Mucosa of rectum (tissue), 2 donors: ENCODE data around the gene ZNF467.
A peak's percentile ranks its signal among the peaks of the same experiment; 100 is the strongest.

Experiments
- H3K27ac ChIP-seq, 2 donors: one replicate each; pipeline ENCODE4 v1.7.0; 2013; ENCODE audit warnings: inconsistent platforms in 2 of 2, low read depth in 2 of 2, low read length in 2 of 2
- H3K27me3 ChIP-seq, 2 donors: one replicate each; pipeline ENCODE4 v1.7.0; 2013; ENCODE audit warnings: low read length in 2 of 2; ENCODE audit not compliant: control insufficient read depth in 2 of 2, insufficient read depth in 2 of 2
- H3K36me3 ChIP-seq, 2 donors: one replicate each; pipeline ENCODE4 v1.7.0; 2013; ENCODE audit warnings: low read length in 2 of 2; ENCODE audit not compliant: control insufficient read depth in 2 of 2, insufficient read depth in 2 of 2
- H3K4me1 ChIP-seq, 2 donors: one replicate each; pipeline ENCODE4 v1.7.0; 2013; ENCODE audit warnings: low read length in 2 of 2, mild to moderate bottlenecking in 1 of 2; ENCODE audit not compliant: control insufficient read depth in 2 of 2, insufficient read depth in 2 of 2
- H3K4me3 ChIP-seq, 2 donors: one replicate each; pipeline ENCODE4 v1.7.0; 2013; ENCODE audit warnings: low read length in 2 of 2
- H3K9ac ChIP-seq, 2 donors: one replicate each; pipeline ENCODE4 v1.7.0; 2013; ENCODE audit warnings: low read length in 2 of 2, low read depth in 1 of 2, mild to moderate bottlenecking in 1 of 2
- H3K9me3 ChIP-seq, 2 donors: one replicate each; pipeline ENCODE4 v1.7.0; 2013; ENCODE audit warnings: low read length in 2 of 2; ENCODE audit not compliant: control insufficient read depth in 2 of 2
- donor health status: healthy.
- donor health status: Normal muscosa, but diverticular disease.

ZNF467 gene

DNA sequence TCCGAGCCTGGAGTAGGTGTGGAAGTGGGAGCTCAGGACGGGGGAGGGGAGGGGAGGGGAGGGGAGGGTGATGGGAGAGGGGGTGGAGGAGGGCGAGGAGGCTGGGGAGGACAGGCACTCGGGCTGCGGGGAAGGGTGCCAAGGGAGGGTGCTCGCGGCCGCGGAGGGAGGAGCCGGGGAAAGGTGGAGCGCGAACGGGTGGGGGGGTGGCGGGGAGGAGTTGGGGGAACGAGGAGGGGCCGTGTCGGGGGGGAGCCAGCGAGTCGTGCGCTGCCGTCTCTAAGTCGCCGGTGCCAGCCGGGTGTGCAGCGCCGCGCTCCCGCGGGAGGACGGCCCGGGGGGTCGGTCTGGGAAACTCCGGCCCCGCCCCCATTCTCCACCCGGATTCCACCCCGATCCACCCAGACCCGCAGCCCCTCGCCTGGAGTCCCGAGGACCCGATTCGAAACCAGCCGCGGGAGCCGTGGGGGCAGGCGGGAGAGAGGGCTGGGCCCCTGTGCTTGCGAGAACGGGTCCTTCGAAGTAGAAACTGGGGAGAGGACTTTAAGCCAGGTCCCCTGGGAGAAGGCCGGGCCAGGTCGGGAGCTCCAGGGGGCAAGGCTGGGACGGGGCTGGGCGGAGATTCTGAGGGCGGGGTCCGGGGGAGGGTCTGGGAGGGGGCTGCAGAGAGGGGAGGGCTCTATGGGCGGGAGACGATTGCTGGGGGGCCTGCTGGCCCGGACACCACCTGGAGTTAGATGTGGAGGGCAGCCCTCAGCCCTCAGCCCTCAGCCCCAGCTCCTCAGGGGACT is at the start of gene ZNF467:
ZNF467 (minus strand) TSS at position 143 of the 791 bp plus-strand sequence. CDS start 2,556 bp downstream, outside the sequence.
- no peaks in the 10 kb centered on the region for H3K9me3 ChIP-seq
- H3K4me1 ChIP-seq: peaks cover 0 to 5% of the 10 kb centered on the region in 2 donors
- H3K4me3 ChIP-seq: peak within 1 kb of the TSS; percentile 57 to 62
- H3K9ac ChIP-seq: peak within 1 kb of the TSS in 1 of 2 donors; percentile 33
- H3K27me3 ChIP-seq: peaks cover 0 to 5% of the 10 kb centered on the region in 2 donors
- H3K36me3 ChIP-seq: no peaks in the 10 kb centered on the region
- H3K27ac ChIP-seq: peak within 1 kb of the TSS; percentile 37 to 56

DNA sequence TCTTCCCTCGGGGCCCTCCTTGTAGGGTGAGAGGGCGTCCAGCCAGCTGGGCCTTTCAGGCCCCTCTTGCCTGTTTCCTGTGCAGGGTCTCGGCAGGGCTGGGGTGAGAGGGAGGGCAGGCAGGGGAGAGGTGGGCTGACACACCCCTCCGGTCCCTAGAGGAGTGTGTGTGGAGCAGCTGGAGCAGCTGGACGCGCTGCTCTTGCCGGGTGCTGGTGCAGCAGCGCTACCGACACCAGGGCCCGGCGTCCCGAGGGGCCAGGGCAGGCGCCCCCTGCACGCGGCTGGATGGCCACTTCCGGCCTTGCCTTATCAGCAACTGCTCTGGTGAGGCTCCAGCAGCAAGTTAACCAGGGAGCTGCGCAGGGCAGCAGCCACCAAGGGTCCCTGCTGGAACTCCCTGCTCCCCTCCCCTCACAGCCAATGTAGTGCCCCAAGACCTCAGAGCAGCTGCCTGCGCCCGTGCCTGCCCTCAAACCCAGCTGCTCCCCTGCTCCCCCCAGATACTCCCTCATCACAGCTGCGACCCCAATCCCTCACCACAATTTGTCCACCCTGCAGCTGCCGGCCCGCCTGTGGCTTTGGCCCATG is 49.1 kb upstream of the ZNF467 start:
- no peaks in the 10 kb centered on the region for H3K36me3 ChIP-seq
- peaks cover 7 to 10% of the 10 kb centered on the region in 2 donors for H3K4me1 ChIP-seq
- H3K9ac ChIP-seq: no peak overlapping the region
- H3K27ac ChIP-seq: no peak overlapping the region
- H3K9me3 ChIP-seq: no peaks in the 10 kb centered on the region
- peaks cover 0 to 2% of the 10 kb centered on the region in 2 donors for H3K27me3 ChIP-seq
- H3K4me3 ChIP-seq: no peak overlapping the region

DNA sequence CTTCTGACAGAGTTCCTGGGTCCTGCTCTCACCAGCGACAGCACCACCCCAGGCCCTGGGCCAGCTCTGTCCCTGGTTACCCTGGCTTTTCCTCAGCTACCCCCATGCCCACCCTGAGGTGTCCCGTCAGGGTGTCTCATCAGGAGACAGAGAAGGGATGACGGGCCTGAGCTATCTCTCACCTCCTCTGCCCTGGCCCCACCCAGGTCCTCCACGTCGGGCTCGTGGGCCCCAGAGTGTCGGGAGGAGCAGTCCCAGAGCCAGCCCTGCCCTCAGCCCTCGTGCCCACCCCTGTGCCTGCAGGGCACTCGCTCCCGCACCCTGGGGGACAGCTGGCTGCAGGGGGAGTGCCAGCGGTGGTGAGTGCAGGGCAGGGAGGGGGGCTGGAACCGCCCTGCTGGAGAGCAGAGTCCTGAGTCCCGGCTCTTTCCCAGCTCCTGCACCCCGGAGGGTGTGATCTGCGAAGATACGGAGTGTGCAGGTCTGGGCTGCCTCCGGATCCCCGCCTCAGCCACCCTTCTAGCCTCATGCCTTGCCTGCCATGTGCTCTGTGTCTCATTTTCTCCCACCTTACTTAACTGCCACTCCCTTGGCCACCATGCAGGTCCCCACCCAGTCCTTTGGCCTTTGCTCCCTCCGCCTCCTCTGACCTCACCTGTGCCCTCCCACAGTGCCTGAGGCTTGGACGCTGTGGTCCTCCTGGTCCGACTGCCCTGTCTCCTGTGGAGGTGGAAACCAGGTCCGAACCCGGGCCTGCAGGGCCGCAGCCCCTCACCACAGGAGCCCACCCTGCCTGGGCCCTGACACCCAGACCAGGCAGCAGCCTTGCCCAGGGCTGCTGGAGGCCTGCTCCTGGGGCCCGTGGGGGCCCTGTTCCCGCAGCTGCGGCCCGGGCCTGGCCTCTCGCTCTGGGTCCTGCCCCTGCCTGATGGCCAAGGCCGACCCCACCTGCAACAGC is 48.1 kb upstream of the ZNF467 start:
- Histone ChIP-seq H3K9me3 (no peaks in the 10 kb centered on the region), H3K9ac (no peak overlapping the region), H3K27ac (no peak overlapping the region), H3K4me1 (peaks cover 7 to 10% of the 10 kb centered on the region in 2 donors), H3K36me3 (no peaks in the 10 kb centered on the region), H3K27me3 (peaks cover 0 to 2% of the 10 kb centered on the region in 2 donors), H3K4me3 (no peak overlapping the region)

GRCh38 chr7:149820622-149821190 is 47.3 kb upstream of the ZNF467 start:
- Histone ChIP-seq H3K4me1 (peaks cover 7 to 10% of the 10 kb centered on the region in 2 donors), H3K27me3 (peaks cover 0 to 2% of the 10 kb centered on the region in 2 donors), H3K4me3 (no peak overlapping the region), H3K9me3 (no peaks in the 10 kb centered on the region), H3K9ac (no peak overlapping the region), H3K27ac (no peak overlapping the region), H3K36me3 (no peaks in the 10 kb centered on the region)

DNA sequence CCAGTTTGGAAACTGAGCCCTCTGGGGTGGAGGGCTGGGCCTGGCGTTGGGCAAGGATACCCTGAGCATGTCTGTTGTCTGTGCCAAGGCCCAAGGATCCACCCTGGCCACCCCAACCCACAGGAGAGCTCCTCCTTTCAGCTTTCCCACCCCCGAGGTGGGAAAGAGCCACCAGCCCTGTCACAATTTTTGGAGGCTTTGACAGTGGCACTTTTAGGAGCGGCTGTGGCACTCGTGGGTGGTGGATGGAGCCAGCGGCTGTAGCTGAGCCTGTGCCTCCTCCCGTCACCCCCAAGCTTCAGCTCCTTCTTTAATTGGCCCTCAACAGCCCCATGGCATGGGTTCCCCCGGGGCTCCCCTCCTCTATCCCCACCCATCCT is 46.6 kb upstream of the ZNF467 start:
- no peak overlapping the region for H3K4me3 ChIP-seq
- H3K27me3 ChIP-seq: peaks cover 0 to 2% of the 10 kb centered on the region in 2 donors
- no peak overlapping the region for H3K27ac ChIP-seq
- H3K36me3 ChIP-seq: no peaks in the 10 kb centered on the region
- H3K4me1 ChIP-seq: peaks cover 7 to 10% of the 10 kb centered on the region in 2 donors
- H3K9me3 ChIP-seq: no peaks in the 10 kb centered on the region
- H3K9ac ChIP-seq: no peak overlapping the region

- no peak overlapping the region for H3K27ac ChIP-seq
- H3K27me3 ChIP-seq: peaks cover 0 to 2% of the 10 kb centered on the region in 2 donors
- H3K4me3 ChIP-seq: no peak overlapping the region
- H3K4me1 ChIP-seq: peaks cover 7 to 10% of the 10 kb centered on the region in 2 donors
- no peaks in the 10 kb centered on the region for H3K36me3 ChIP-seq
- H3K9me3 ChIP-seq: no peaks in the 10 kb centered on the region
- no peak overlapping the region for H3K9ac ChIP-seq
These were observed 46.0 kb upstream of the ZNF467 start for GRCh38 chr7:149819141-149819960.

DNA sequence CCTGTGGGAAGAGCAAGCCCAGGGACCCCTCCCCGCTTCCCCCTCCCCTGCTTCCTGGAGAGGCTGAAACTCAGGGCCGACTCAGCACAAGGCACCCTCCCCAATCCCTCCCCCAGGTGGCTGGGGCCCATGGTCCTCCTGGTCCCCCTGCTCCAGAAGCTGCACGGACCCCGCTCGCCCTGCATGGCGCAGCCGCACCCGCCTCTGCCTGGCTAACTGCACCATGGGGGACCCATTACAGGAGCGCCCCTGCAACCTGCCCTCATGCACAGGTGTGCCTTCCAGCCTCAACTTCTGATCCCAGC is 45.1 kb upstream of the ZNF467 start:
- peaks cover 7 to 10% of the 10 kb centered on the region in 2 donors for H3K4me1 ChIP-seq
- H3K27ac ChIP-seq: no peak overlapping the region
- H3K36me3 ChIP-seq: no peaks in the 10 kb centered on the region
- no peak overlapping the region for H3K4me3 ChIP-seq
- H3K9me3 ChIP-seq: no peaks in the 10 kb centered on the region
- H3K9ac ChIP-seq: no peak overlapping the region
- peaks cover 0 to 2% of the 10 kb centered on the region in 2 donors for H3K27me3 ChIP-seq

DNA sequence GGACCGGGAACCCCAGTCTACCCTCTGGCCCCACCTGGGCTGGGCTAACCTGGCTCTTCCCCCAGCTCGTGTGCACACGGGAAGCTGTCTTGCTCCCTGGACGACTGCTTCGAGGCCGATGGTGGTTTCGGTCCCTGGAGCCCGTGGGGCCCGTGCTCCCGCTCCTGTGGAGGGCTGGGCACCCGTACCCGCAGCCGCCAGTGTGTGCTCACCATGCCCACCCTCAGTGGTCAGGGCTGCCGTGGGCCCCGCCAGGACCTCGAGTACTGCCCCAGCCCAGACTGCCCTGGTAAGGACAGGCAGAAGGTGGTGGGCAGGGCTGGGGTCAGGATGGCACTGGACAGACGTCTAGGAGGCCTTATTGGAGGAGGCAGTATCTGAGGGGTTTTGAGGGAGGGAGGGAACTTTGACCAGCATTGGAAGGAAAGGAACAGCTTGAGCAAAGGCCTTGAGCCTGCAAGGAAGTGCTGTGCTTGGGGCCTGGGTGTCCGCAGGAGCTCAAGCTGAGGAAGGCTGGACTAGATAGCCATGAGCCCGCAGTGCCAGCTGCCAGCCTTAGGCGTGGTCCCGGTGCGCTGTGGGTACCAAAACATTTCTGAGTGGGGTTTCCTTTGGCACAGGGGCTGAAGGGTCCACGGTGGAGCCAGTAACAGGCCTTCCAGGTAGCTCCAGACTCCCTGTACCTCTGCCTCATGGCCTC is 44.6 kb upstream of the ZNF467 start:
- no peak overlapping the region for H3K27ac ChIP-seq
- no peaks in the 10 kb centered on the region for H3K9me3 ChIP-seq
- H3K4me3 ChIP-seq: no peak overlapping the region
- H3K9ac ChIP-seq: no peak overlapping the region
- peaks cover 0 to 2% of the 10 kb centered on the region in 2 donors for H3K27me3 ChIP-seq
- H3K36me3 ChIP-seq: no peaks in the 10 kb centered on the region
- peaks cover 7 to 10% of the 10 kb centered on the region in 2 donors for H3K4me1 ChIP-seq

GRCh38 chr7:149817301-149817771 is 43.9 kb upstream of the ZNF467 start:
- Histone ChIP-seq H3K36me3 (no peaks in the 10 kb centered on the region), H3K27ac (no peak overlapping the region), H3K9ac (no peak overlapping the region), H3K9me3 (no peaks in the 10 kb centered on the region), H3K27me3 (peaks cover 0 to 2% of the 10 kb centered on the region in 2 donors), H3K4me3 (no peak overlapping the region), H3K4me1 (peaks cover 7 to 10% of the 10 kb centered on the region in 2 donors)
